Measurements from ENCODE around the gene CASTOR2.
"Not testable (repeated sequence)": the region's sequence is repeated elsewhere in the genome, so short reads cannot be mapped to it uniquely, and the experiment has no call there.

DNA sequence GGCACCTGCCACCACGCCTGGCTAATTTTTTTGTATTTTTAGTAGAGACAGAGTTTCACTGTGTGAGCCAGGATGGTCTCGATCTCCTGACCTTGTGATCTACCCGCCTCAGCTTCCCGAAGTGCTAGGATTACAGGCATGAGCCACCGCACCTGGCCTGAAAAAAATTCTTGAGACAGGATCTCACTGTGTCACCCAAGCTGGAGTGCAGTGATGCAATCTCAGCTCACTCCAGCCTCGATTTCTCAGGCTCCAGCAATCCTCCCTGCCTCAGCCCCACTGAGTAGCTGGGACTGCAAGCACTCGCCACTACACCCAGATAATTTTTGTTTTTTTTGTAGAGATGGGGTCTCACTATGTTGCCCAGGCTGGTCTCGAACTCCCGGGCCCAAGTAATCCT, 13.0 kb downstream of the CASTOR2 start:
- TF ChIP-seq, protein P1, sequence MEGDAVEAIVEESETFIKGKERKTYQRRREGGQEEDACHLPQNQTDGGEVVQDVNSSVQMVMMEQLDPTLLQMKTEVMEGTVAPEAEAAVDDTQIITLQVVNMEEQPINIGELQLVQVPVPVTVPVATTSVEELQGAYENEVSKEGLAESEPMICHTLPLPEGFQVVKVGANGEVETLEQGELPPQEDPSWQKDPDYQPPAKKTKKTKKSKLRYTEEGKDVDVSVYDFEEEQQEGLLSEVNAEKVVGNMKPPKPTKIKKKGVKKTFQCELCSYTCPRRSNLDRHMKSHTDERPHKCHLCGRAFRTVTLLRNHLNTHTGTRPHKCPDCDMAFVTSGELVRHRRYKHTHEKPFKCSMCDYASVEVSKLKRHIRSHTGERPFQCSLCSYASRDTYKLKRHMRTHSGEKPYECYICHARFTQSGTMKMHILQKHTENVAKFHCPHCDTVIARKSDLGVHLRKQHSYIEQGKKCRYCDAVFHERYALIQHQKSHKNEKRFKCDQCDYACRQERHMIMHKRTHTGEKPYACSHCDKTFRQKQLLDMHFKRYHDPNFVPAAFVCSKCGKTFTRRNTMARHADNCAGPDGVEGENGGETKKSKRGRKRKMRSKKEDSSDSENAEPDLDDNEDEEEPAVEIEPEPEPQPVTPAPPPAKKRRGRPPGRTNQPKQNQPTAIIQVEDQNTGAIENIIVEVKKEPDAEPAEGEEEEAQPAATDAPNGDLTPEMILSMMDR (conservative IDR thresholded peaks at IDR 0.05; ENCODE audit: low read depth, low read length) = not testable (repeated sequence)
- TF ChIP-seq EZH2 (IDR thresholded peaks at IDR 0.05; ENCODE audit: low read length, unreplicated experiment) = not testable (repeated sequence)
